Lung (tissue), 12 donors: Measurements from ENCODE around the gene CAPN5. TPM values are rescaled to one million over a fixed set of nuclear protein-coding genes. Genes with fewer than 3 reads are reported as not detected.

ENCODE experiments used
- ATAC-seq: fragments of 200-7000 bp; cut with Tn5 transposase; one replicate; pipeline ENCODE4 v1.9.1; 2020; ENCODE audit warnings: moderate number of reproducible peaks; ENCODE audit not compliant: insufficient read depth, low FRiP score
- DNase-seq, 3 donors: peaks; one replicate each; pipeline ENCODE4 v3.0.0-alpha.2; 2013 to 2017
- H3K27ac ChIP-seq, 2 donors: one replicate each; pipeline ENCODE4 v1.5.1; 2013; ENCODE audit warnings: mild to moderate bottlenecking in 2 of 2, moderate library complexity in 2 of 2, control low read depth in 1 of 2, inconsistent platforms in 1 of 2, low read depth in 1 of 2, low read length in 1 of 2
- H3K27me3 ChIP-seq, 3 donors: one replicate each; pipeline ENCODE4 v1.5.1; 2013; ENCODE audit warnings: low read length in 2 of 3; ENCODE audit not compliant: control insufficient read depth in 3 of 3, insufficient read depth in 3 of 3
- H3K36me3 ChIP-seq, 4 donors: one replicate each; pipeline ENCODE4 v1.5.1; 2013; ENCODE audit warnings: low read length in 4 of 4, mild to moderate bottlenecking in 1 of 4, moderate library complexity in 1 of 4; ENCODE audit not compliant: control insufficient read depth in 4 of 4, insufficient read depth in 4 of 4
- H3K4me1 ChIP-seq, 5 donors: one replicate each; pipeline ENCODE4 v1.5.1; 2013; ENCODE audit warnings: low read length in 5 of 5, mild to moderate bottlenecking in 2 of 5, moderate library complexity in 1 of 5; ENCODE audit not compliant: control insufficient read depth in 5 of 5, insufficient read depth in 5 of 5
- H3K4me3 ChIP-seq: one replicate; pipeline ENCODE4 v1.5.1; 2013; ENCODE audit warnings: mild to moderate bottlenecking, control low read depth, moderate library complexity
- H3K9ac ChIP-seq, 2 donors: one replicate each; pipeline ENCODE4 v1.5.1; 2013; ENCODE audit warnings: low read length in 2 of 2, control low read depth in 1 of 2; ENCODE audit not compliant: insufficient read depth in 1 of 2
- H3K9me3 ChIP-seq, 4 donors: one replicate each; pipeline ENCODE4 v1.5.1; 2013; ENCODE audit warnings: low read length in 3 of 4, mild to moderate bottlenecking in 1 of 4, moderate library complexity in 1 of 4; ENCODE audit not compliant: control insufficient read depth in 4 of 4, insufficient read depth in 3 of 4
- CTCF ChIP-seq: IDR thresholded peaks from 2 replicates; pipeline ENCODE4 v1.5.1; 2012; ENCODE audit warnings: mild to moderate bottlenecking; ENCODE audit errors: control extremely low read depth, extremely low read depth
- WGBS, 2 donors: extraction: QIAGEN DNeasy Blood & Tissue Kit; methylation state at CpG; one replicate each; pipeline ENCODE4 v1.1.7; 2013; 5-methylcytosine and 5-hydroxymethylcytosine counted together
- polyA plus RNA-seq, 2 donors: library from polyadenylated mRNA; stranded (reverse); fragments of 200-250 nt; gene quantifications; one replicate each; pipeline ENCODE4 v1.2.1, GENCODE V29; 2013
- total RNA-seq, 2 donors: library from RNA; depleted of rRNA in 1 of 2; stranded (reverse); fragments of >200 nt in 1 of 2; gene quantifications; one replicate each; pipeline ENCODE4 v1.2.1, GENCODE V29; 2014 to 2021
- donor health status: control.
- donor health status: control.
- donor health status: Bipolar disorder and iron deficiency.
- donor health status: healthy.
- donor health status: DM: yes; HTN: yes; CAD: no.

CAPN5 gene
- total and polyA plus RNA-seq, 4 donors, result 3.0 to 16.1 (median 9.4) TPM

DNA sequence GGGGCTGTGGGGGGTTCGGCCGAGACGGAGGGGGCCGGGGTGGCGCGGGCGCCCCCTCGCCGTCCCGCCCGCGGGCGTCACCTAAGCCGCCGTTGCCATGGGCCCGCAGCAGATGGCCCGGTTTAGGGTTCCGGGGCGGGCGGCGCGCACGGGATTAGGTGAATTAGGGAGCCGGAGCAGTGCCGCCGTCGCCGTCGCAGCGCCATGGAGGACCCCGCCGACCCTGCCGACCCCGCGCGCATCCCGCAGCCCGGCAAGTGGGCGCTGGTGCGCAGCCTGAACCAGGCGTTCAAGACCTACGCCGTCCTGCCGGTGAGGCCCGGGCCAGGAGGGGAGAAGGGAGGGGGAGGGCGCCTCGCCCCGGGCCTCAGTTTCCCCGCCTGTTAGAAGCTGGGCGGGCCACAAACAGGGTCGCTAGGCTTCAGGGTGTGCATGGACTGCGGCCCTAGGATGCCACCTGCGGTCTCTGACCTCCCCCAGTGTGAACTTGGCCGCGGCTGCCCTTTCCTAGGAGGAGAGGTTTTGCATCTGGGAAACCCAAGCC, 71.4 kb downstream of the CAPN5 start:
- ATAC-seq, result no peak
- 37 to 46% methylated on average over 43 to 55 of the region's 55 CpGs for WGBS, 2 donors
- H3K4me1 ChIP-seq, result peaks cover 0 to 13% (median 7%) of the 10 kb centered on the region in 5 donors
- H3K27me3 ChIP-seq, result peaks cover 0 to 25% (median 20%) of the 10 kb centered on the region in 3 donors
- H3K9ac ChIP-seq, result no peak overlapping the region
- DNase-seq, result no peak
- H3K9me3 ChIP-seq, result no peaks in the 10 kb centered on the region
- TF ChIP-seq CTCF, result no peak
- no peak overlapping the region for H3K27ac ChIP-seq
- H3K4me3 ChIP-seq, result no peak overlapping the region
- H3K36me3 ChIP-seq, result no peaks in the 10 kb centered on the region

DNA sequence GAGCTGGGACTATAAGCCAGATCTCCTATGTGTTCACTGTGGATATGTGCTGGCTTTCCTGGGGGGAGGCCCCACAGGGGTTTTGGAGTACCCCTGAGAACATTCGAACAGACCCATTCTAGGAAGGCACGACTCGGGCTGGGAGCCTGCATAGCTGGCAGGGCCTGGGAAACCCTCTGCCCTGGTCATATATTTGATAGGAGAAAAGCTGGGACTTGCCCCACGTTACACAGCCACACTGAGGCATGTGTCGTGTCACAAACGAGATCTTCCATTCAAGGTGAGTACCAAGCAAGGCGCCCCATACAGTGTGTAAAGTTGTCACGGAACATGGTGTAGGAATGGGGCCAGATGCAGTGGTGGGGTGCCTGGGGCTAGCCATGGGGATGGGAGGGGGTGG, 72.4 kb downstream of the CAPN5 start:
- no peak overlapping the region for H3K27ac ChIP-seq

GRCh38 chr11:77140231-77140851, 73.6 kb downstream of the CAPN5 start:
- H3K27me3 ChIP-seq, result peaks cover 0 to 25% (median 20%) of the 10 kb centered on the region in 3 donors
- H3K27ac ChIP-seq, result peak overlapping the region in 1 of 2 donors; percentile 7
- H3K4me3 ChIP-seq, result no peak overlapping the region
- H3K9ac ChIP-seq, result no peak overlapping the region
- H3K9me3 ChIP-seq, result no peaks in the 10 kb centered on the region
- H3K4me1 ChIP-seq, result peaks cover 0 to 13% (median 7%) of the 10 kb centered on the region in 5 donors
- ATAC-seq, result no peak
- H3K36me3 ChIP-seq, result no peaks in the 10 kb centered on the region
- 62 to 77% methylated on average over 8 of the region's 8 CpGs for WGBS, 2 donors
- TF ChIP-seq CTCF, result no peak
- DNase-seq, result peak in 2 of 3 donors; percentile 26 to 35

More for the DNA sequence above, 72.4 kb downstream of the CAPN5 start:
- Histone ChIP-seq H3K4me1 (peaks cover 0 to 13% (median 7%) of the 10 kb centered on the region in 5 donors), H3K9ac (no peak overlapping the region), H3K27me3 (peaks cover 0 to 25% (median 20%) of the 10 kb centered on the region in 3 donors), H3K36me3 (no peaks in the 10 kb centered on the region), H3K9me3 (no peaks in the 10 kb centered on the region), H3K4me3 (no peak overlapping the region)
- DNase-seq, result no peak
- no peak for TF ChIP-seq CTCF
- ATAC-seq, result no peak
- WGBS, 2 donors, result 97% methylated on average over 8 of the region's 8 CpGs
